GM18907 (cell line): ENCODE data around the gene MAPKBP1.
"Not testable (repeated sequence)": the region's sequence is repeated elsewhere in the genome, so short reads cannot be mapped to it uniquely, and the experiment has no call there.

Experiments used
- ATAC-seq: cut with Tn5 transposase; IDR thresholded peaks from one replicate; pipeline ENCODE4 v1.9.1; 2021; ENCODE audit warnings: mild to moderate bottlenecking, moderate library complexity; ENCODE audit not compliant: unreplicated experiment

MAPKBP1 gene, protein sequence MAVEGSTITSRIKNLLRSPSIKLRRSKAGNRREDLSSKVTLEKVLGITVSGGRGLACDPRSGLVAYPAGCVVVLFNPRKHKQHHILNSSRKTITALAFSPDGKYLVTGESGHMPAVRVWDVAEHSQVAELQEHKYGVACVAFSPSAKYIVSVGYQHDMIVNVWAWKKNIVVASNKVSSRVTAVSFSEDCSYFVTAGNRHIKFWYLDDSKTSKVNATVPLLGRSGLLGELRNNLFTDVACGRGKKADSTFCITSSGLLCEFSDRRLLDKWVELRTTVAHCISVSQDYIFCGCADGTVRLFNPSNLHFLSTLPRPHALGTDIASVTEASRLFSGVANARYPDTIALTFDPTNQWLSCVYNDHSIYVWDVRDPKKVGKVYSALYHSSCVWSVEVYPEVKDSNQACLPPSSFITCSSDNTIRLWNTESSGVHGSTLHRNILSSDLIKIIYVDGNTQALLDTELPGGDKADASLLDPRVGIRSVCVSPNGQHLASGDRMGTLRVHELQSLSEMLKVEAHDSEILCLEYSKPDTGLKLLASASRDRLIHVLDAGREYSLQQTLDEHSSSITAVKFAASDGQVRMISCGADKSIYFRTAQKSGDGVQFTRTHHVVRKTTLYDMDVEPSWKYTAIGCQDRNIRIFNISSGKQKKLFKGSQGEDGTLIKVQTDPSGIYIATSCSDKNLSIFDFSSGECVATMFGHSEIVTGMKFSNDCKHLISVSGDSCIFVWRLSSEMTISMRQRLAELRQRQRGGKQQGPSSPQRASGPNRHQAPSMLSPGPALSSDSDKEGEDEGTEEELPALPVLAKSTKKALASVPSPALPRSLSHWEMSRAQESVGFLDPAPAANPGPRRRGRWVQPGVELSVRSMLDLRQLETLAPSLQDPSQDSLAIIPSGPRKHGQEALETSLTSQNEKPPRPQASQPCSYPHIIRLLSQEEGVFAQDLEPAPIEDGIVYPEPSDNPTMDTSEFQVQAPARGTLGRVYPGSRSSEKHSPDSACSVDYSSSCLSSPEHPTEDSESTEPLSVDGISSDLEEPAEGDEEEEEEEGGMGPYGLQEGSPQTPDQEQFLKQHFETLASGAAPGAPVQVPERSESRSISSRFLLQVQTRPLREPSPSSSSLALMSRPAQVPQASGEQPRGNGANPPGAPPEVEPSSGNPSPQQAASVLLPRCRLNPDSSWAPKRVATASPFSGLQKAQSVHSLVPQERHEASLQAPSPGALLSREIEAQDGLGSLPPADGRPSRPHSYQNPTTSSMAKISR (N-terminal part only)

GRCh38 chr15:41774062-41774881 lies at the start of gene MAPKBP1:
Gene MAPKBP1 (plus strand): TSS chr15:41774484. CDS start chr15:41775276, 792 bp downstream.
- ATAC-seq: peak; percentile 85

DNA sequence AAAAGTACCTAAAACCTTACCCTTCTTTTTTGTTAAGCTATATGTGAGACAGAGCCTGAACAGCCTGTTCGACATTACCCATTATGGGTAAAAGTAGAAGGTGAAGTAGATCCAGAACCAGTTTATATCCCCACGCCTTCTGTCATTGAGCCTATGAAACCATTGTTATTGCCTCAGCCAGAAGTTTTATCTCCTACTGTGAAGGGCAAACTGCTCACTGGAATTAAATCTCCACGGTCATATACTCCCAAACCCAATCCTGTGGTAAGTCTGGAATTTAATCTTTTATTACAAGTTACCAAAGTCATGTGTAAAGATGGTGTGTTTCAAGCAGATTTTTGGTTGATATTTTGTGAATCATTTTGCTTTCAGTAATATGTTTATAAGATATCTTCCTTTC lies 47.1 kb upstream of the MAPKBP1 start:
- no peak for ATAC-seq

GRCh38 chr15:41728061-41728460 lies 46.2 kb upstream of the MAPKBP1 start:
- ATAC-seq: not testable (repeated sequence)

DNA sequence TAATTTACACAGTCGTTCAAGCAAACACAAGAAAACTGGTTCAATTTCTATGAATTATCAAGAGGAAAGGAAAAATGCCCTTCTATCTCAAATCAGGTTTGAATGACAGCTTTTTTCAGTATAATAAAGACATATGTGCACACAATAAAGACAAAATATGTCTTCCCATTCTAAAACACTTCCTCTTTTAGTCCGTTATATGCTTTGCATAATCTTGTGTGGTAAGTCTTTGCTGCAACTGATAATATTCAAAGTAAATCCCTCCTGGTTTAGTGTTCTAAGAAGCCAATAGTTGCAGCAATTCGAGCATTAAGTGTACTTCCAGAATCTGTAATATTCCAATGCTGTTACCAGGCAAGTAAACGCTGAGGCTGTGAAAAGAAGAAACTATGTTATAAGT lies 43.7 kb upstream of the MAPKBP1 start:
- no peak for ATAC-seq

GRCh38 chr15:41732483-41732882 lies 41.8 kb upstream of the MAPKBP1 start:
- no peak for ATAC-seq

DNA sequence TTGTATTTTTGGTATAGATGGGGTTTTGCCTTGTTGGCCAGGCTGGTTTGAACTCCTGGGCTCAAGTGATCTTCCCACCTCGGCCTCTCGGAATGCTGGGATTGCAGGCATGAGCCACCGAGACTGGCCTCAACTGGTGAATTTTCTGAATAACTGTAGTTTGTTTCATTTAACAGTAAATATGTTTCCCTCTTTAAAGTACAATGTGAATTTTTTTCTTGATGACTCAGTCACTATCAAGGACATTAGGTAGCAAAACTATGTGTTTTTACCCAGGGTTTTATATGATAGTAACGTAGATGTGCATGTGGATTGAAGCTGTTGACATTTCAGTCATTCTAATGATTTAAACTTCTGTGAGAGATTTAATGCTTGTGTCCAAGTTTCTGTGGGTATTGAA lies 40.2 kb upstream of the MAPKBP1 start:
- no peak for ATAC-seq

DNA sequence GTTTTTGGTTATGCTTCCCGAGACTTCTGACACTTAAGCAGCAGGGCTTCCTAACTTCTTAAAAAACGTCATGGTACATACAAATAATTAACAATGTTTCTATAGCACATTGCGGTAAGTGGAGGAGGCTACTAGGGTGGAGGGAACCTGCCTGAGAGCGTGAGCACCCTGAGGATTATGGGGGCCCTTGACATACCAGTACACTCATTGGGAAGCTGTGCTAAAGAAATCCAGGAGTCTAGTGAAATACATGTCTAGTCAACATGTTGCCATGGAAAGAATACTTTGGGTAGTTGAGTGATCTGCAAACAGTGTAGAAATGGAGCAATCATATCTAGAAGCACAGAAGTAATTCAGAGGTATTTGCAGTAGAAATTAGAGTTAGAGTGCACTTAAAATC lies 39.2 kb upstream of the MAPKBP1 start:
- ATAC-seq: no peak

GRCh38 chr15:41735492-41735891 lies 38.8 kb upstream of the MAPKBP1 start:
- ATAC-seq: not testable (repeated sequence)

GRCh38 chr15:41746802-41747201 lies 27.5 kb upstream of the MAPKBP1 start:
- ATAC-seq: no peak

- ATAC-seq: no peak
Observed at GRCh38 chr15:41756198-41756597, 18.1 kb upstream of the MAPKBP1 start.

GRCh38 chr15:41772720-41773331 lies 1.5 kb upstream of the MAPKBP1 start:
- ATAC-seq: no peak

DNA sequence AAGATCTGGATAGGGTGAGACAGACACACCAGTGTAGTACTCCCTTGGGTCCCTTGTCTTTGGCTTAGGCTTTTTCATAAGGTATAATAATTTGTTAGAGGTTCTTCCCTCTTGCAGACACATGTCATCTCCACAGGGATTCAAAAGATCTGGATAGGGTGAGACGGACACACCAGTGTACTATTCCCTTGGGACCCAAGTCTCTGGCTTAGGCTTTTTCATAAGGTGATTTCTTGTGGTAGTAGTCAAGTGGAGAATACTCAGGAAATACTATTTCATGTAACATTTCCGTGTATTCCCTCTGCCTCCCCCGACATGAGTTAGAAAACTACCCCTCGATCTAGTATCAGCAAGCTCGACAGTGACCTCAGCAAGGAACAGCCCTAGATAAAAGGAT lies 954 bp upstream of the MAPKBP1 start:
- no peak for ATAC-seq

- no peak for ATAC-seq
Observed at GRCh38 chr15:41773729-41774061, 589 bp upstream of the MAPKBP1 start.

DNA sequence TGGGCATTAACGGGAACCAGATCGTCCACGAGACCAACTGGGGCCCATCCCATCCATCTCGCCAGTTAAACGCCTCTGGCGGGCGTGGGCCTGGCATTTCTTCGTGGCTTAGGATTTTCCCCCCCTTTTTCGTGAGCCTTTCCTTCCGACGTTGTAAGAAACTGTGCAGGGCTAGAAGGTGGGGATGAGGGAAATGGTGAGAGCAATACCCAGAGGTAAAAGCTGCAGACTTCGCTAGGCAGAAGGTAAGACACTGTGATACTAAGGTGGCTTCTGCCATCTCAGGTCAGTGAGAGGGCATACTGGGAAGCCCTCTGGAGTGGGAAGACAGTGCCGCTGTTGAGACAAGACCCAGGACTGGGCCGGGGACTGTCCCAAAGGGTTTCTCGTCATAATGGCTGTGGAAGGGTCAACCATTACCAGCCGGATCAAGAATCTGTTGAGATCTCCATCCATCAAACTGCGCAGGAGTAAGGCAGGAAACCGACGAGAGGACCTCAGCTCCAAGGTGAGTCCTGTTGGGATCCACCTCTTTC lies 666 bp downstream of the MAPKBP1 start:
- no peak for ATAC-seq

- no peak for ATAC-seq
Observed at GRCh38 chr15:41775651-41776050, 1.4 kb downstream of the MAPKBP1 start.

DNA sequence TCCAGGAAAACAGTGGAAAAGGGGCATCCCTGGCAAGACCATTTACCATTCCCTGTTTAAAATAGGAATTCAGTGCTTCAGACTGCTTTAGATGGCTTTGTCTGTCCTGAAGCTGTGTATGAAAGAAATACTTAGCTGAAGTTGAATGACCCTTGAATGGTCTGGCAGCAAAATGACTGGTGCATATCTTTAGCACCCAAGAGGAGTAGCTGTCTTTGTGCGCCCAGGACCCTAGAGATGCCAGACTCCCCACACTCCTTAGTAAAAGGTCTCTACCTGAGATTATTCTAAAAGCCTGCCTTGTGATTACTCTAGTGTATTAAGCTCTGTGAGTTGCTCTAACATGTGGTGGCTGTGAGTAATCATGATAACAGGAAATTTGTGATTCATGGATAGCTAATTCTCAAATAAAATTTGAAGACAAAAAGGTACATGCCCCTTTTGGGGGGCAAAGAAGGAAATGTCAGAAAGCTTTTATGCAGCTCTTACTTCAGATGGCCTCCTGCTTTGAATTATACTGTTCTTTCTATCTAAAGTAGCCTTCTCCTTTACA lies 3.2 kb downstream of the MAPKBP1 start:
- ATAC-seq: no peak

DNA sequence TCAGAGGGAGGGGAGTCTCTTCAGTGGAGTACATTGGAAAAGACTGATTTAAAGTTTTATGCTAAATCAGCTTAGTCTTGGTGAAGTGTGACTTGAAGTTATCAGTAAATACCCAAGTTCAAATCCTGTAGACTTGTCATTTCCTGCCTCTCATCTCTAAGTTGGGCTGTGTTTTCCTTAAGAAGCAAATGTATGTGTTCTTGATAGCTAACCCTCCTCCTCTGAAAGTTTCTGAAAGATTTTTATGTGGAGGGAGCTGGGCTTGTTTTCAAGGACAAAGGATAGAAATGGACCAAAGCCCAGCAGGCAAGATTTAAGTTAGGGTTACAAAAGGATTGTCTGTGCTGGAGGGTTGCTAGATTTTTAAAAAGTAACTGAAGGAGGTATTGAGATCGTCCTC lies 4.2 kb downstream of the MAPKBP1 start:
- no peak for ATAC-seq

GRCh38 chr15:41779662-41780157 lies 5.4 kb downstream of the MAPKBP1 start:
- no peak for ATAC-seq

DNA sequence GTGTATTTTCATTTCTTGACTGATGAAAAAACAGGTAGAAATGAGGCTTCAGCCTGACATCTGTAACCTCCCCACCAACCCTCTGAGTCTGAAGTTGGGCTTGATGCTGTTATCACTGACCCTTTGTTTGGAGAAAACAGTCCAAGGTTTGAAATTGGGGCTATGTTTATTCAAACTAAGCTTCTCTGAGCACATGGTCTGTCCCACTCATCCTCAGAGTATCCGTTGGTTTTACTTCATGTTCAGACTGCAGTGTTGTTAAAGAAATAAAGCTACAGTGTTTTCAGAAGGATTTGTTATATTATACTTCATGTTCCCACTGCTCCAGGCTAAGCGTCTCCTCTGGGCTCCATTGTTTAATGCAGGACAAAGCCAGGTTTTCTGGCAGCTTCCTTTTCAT lies 6.0 kb downstream of the MAPKBP1 start:
- ATAC-seq: no peak
